ENCODE data around the gene CMA1.
"Not testable (repeated sequence)": the region's sequence is repeated elsewhere in the genome, so short reads cannot be mapped to it uniquely, and the experiment has no call there.

The CMA1 gene

DNA sequence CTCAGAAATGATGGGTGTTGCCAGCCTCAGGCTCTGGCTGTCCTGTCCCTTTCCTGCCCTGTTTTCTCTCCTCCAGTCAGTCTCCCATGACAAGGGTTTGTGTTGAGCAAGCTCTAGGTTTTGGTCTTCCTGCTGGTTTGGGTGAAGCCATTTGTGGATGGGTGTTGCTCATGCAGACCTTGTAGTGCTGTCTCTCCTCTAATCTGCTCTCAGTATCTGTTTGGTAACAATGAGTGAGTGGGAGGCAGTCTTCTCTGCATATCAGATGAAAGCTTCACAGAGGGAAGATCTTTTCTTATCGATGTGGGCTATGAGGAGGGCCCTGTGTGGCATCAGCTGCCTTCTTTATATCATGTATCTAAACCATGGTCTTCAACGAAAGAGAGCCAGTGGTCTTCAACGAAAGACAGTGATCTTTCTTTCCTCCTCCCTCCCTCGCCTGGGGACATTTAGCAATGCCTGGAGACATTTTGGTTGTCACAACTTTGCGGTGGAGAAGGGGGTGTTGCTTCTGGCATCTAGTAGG lies 3.6 kb downstream of the CMA1 start (continued):
- TF ChIP-seq, protein P1, sequence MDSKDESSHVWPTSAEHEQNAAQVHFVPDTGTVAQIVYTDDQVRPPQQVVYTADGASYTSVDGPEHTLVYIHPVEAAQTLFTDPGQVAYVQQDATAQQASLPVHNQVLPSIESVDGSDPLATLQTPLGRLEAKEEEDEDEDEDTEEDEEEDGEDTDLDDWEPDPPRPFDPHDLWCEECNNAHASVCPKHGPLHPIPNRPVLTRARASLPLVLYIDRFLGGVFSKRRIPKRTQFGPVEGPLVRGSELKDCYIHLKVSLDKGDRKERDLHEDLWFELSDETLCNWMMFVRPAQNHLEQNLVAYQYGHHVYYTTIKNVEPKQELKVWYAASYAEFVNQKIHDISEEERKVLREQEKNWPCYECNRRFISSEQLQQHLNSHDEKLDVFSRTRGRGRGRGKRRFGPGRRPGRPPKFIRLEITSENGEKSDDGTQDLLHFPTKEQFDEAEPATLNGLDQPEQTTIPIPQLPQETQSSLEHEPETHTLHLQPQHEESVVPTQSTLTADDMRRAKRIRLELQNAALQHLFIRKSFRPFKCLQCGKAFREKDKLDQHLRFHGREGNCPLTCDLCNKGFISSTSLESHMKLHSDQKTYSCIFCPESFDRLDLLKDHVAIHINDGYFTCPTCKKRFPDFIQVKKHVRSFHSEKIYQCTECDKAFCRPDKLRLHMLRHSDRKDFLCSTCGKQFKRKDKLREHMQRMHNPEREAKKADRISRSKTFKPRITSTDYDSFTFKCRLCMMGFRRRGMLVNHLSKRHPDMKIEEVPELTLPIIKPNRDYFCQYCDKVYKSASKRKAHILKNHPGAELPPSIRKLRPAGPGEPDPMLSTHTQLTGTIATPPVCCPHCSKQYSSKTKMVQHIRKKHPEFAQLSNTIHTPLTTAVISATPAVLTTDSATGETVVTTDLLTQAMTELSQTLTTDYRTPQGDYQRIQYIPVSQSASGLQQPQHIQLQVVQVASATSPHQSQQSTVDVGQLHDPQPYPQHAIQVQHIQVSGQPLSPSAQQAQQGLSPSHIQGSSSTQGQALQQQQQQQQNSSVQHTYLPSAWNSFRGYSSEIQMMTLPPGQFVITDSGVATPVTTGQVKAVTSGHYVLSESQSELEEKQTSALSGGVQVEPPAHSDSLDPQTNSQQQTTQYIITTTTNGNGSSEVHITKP (tag by site-specific recombination; IDR thresholded peaks at IDR 0.05), result no peak

DNA sequence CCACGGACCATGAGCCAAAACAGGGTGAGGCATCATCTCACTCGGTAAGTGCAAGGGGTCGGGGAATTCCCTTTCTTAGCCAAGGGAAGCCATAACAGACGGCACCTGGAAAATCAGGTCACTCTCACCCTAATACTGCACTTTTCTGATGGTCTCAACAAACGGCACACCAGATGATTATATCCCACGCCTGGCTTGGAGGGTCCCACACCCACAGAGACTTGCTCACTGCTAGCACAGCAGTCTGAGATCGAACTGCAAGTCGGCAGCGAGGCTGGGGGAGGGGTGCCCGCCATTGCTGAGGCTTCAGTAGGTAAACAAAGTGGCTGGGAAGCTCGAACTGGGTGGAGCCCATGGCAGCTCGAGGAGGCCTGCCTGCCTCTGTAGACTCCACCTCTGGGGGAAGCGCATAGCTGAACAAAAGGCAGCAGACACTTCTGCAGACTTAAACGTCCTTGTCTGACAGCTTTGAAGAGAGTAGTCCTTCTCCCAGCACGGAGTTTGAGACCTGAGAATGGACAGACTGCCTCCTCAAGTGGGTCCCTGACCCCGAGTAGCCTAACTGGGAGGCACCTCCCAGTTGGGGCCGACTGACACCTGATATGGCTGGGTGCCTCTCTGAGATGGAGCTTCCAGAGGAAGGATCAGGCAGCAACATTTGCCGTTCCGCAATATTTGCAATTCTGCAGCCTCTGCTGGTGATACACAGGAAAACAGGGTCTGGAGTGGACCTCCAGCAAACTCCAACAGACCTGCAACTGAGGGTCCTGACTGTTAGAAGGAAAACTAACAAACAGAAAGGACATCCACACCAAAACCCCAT lies 16.3 kb downstream of the CMA1 start:
- CTCF ChIA-PET; H3K36me3 ChIP-seq (ENCODE audit: control insufficient read depth in 2 of 2, insufficient read depth in 1 of 2, low read length in 2 of 2); H3K4me3 ChIP-seq (ENCODE audit: low read depth, low read length); H3K9me3 ChIP-seq (ENCODE audit: control insufficient read depth, insufficient read depth, low read depth, low read length); POLR2A ChIA-PET; H3K4me1 ChIP-seq (ENCODE audit: control insufficient read depth, insufficient read depth, low read length); H3K27ac ChIP-seq (ENCODE audit: extremely low read depth, low read depth, low read length): not testable (repeated sequence)

DNA sequence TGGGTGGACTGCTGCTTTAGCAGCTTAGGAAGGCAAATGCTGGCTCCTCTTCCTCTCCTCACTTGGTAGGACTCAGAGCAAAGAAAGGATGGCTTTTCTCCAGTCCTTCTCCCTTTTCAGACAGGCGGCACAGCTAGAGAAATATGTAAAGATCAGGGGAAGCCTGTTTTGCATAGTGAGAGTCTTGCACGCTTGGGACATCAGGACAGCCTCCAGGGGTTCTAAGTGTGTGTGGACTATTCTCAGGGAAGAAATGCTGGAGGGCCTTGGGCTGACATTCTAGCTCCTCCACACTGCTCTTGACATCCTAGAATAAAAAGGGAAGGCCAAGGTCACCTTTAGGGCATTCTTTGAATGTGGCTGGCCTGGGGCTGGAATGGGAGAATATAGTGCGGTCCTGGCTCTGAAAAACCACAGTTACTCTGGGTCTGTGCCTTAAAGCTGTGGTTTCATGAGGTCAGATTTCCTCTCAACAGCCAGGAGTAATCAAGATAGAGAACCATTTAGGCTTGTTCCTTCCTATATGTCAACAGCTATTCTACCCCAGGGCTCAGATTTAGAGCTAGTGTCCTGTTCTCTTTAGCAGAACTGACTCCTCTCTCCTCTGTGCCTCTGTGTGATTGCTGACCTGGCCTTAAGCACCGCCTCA lies 24.3 kb downstream of the CMA1 start:
- ChIA-PET CTCF (interaction anchor here (0.6 to 1.2 kb wide), 4 partner anchors 123 to 820 kb away, joined by 3 to 5 read pairs (median 4); no protein-coding TSS in a partner anchor), POLR2A (no interaction called here)
- H3K9me3 ChIP-seq (ENCODE audit: control insufficient read depth, insufficient read depth, low read depth, low read length), result no peaks in the 10 kb centered on the region
- no peak overlapping the region for H3K4me3 ChIP-seq (ENCODE audit: low read depth, low read length)
- no peaks in the 10 kb centered on the region for H3K36me3 ChIP-seq (ENCODE audit: control insufficient read depth in 2 of 2, insufficient read depth in 1 of 2, low read length in 2 of 2)
- H3K27ac ChIP-seq (ENCODE audit: extremely low read depth, low read depth, low read length), result no peak overlapping the region
- no peaks in the 10 kb centered on the region for H3K4me1 ChIP-seq (ENCODE audit: control insufficient read depth, insufficient read depth, low read length)
- TF ChIP-seq ZNF350 (tag by site-specific recombination; IDR thresholded peaks at IDR 0.05) (no peak), RBAK (tag by site-specific recombination; IDR thresholded peaks at IDR 0.05) (no peak), ZNF133 (tag by site-specific recombination; IDR thresholded peaks at IDR 0.05) (no peak), ZNF747 (tag by site-specific recombination; IDR thresholded peaks at IDR 0.05) (no peak), ZEB2 (tag by site-specific recombination; IDR thresholded peaks at IDR 0.05) (no peak), ZBTB20 (tag by site-specific recombination; IDR thresholded peaks at IDR 0.05) (peak; percentile 80), ZFP41 (tag by site-specific recombination; IDR thresholded peaks at IDR 0.05; ENCODE audit: borderline replicate concordance) (no peak), ZNF843 (tag by site-specific recombination; IDR thresholded peaks at IDR 0.05) (no peak), ZNF549 (tag by site-specific recombination; IDR thresholded peaks at IDR 0.05) (no peak), ZBTB21 (tag by site-specific recombination; IDR thresholded peaks at IDR 0.05) (0 out of 2 replicates have a peak, but pooled peaks have one; percentile 24), ZBTB17 (tag by site-specific recombination; IDR thresholded peaks at IDR 0.05) (0 out of 2 replicates have a peak, but pooled peaks have one; percentile 41), ZNF175 (tag by site-specific recombination; IDR thresholded peaks at IDR 0.05) (no peak), ZNF626 (tag by site-specific recombination; IDR thresholded peaks at IDR 0.05) (no peak), ZNF548 (tag by site-specific recombination; IDR thresholded peaks at IDR 0.05) (no peak), ZBTB7A (tag by site-specific recombination; IDR thresholded peaks at IDR 0.05; ENCODE audit: low read depth) (no peak), ZNF335 (tag by site-specific recombination; conservative IDR thresholded peaks at IDR 0.05) (no peak)
- TF ChIP-seq, protein P2, sequence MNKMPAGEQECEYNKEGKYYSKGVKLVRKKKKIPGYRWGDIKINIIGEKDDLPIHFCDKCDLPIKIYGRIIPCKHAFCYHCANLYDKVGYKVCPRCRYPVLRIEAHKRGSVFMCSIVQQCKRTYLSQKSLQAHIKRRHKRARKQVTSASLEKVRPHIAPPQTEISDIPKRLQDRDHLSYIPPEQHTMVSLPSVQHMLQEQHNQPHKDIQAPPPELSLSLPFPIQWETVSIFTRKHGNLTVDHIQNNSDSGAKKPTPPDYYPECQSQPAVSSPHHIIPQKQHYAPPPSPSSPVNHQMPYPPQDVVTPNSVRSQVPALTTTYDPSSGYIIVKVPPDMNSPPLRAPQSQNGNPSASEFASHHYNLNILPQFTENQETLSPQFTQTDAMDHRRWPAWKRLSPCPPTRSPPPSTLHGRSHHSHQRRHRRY (tag by site-specific recombination; IDR thresholded peaks at IDR 0.05), result no peak
- TF ChIP-seq, protein P3, sequence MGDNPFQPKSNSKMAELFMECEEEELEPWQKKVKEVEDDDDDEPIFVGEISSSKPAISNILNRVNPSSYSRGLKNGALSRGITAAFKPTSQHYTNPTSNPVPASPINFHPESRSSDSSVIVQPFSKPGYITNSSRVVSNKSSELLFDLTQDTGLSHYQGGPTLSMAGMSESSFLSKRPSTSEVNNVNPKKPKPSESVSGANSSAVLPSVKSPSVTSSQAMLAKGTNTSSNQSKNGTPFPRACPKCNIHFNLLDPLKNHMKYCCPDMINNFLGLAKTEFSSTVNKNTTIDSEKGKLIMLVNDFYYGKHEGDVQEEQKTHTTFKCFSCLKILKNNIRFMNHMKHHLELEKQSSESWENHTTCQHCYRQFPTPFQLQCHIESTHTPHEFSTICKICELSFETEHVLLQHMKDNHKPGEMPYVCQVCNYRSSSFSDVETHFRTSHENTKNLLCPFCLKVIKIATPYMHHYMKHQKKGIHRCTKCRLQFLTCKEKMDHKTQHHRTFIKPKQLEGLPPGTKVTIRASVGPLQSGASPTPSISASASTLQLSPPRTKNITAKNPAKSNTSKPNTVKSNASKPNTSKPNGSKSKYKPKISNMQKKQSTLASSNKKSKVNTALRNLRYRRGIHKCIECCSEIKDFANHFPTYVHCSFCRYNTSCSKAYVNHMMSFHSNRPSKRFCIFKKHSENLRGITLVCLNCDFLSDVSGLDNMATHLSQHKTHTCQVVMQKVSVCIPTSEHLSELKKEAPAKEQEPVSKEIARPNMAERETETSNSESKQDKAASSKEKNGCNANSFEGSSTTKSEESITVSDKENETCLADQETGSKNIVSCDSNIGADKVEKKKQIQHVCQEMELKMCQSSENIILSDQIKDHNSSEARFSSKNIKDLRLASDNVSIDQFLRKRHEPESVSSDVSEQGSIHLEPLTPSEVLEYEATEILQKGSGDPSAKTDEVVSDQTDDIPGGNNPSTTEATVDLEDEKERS (tag by site-specific recombination; IDR thresholded peaks at IDR 0.05), result no peak
- TF ChIP-seq, protein P4, sequence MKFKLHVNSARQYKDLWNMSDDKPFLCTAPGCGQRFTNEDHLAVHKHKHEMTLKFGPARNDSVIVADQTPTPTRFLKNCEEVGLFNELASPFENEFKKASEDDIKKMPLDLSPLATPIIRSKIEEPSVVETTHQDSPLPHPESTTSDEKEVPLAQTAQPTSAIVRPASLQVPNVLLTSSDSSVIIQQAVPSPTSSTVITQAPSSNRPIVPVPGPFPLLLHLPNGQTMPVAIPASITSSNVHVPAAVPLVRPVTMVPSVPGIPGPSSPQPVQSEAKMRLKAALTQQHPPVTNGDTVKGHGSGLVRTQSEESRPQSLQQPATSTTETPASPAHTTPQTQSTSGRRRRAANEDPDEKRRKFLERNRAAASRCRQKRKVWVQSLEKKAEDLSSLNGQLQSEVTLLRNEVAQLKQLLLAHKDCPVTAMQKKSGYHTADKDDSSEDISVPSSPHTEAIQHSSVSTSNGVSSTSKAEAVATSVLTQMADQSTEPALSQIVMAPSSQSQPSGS (tag by site-specific recombination; IDR thresholded peaks at IDR 0.05; ENCODE audit: low read depth), result peak; percentile 81; the same call in 1 of the 2 replicates
- TF ChIP-seq, protein P5, sequence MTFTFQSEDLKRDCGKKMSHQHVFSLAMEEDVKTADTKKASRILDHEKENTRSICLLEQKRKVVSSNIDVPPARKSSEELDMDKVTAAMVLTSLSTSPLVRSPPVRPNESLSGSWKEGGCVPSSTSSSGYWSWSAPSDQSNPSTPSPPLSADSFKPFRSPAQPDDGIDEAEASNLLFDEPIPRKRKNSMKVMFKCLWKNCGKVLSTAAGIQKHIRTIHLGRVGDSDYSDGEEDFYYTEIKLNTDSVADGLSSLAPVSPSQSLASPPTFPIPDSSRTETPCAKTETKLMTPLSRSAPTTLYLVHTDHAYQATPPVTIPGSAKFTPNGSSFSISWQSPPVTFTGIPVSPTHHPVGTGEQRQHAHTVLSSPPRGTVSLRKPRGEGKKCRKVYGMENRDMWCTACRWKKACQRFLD (tag by site-specific recombination; IDR thresholded peaks at IDR 0.05), result no peak

Measured in HEK293 (cell line).